ENCODE measurements around the gene KLF6.

DNA sequence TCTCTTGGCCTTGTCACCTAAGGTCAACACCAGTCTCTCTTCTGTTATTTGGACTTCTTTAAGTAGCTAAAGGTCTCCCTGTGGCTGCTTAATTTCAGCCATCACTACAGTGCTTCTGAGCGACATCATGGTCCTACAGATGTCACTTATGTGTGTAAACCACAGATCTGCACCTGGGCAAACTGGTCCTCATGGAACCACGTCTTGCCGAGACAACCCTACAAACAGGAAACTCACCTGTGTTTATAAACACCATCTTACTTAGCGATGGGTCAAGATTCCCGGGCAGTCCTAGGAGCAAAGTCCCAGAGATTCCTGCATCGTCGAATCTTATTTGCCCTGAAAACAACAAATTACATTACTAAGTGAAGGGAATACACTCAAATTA lies 27.8 kb downstream of the KLF6 start:
- TF ChIP-seq EZH2phosphoT487 (IDR thresholded peaks at IDR 0.05; ENCODE audit: borderline replicate concordance, low read length): no peak
- TF ChIP-seq, protein P1, sequence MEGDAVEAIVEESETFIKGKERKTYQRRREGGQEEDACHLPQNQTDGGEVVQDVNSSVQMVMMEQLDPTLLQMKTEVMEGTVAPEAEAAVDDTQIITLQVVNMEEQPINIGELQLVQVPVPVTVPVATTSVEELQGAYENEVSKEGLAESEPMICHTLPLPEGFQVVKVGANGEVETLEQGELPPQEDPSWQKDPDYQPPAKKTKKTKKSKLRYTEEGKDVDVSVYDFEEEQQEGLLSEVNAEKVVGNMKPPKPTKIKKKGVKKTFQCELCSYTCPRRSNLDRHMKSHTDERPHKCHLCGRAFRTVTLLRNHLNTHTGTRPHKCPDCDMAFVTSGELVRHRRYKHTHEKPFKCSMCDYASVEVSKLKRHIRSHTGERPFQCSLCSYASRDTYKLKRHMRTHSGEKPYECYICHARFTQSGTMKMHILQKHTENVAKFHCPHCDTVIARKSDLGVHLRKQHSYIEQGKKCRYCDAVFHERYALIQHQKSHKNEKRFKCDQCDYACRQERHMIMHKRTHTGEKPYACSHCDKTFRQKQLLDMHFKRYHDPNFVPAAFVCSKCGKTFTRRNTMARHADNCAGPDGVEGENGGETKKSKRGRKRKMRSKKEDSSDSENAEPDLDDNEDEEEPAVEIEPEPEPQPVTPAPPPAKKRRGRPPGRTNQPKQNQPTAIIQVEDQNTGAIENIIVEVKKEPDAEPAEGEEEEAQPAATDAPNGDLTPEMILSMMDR (IDR thresholded peaks at IDR 0.05; ENCODE audit: low read depth, low read length, poor library complexity, severe bottlenecking): no peak

All from DOHH2 (cell line).